ENCODE results near the gene ATOH8. TPM values are rescaled to one million over a fixed set of nuclear protein-coding genes. Genes with fewer than 3 reads are reported as not detected.

The ATOH8 gene
- total and polyA plus RNA-seq, 2 donors (not counting 1 experiment from before 2014, with no cell fraction given), result not detected

- 93% methylated on average over 5 of the region's 6 CpGs for WGBS (ENCODE audit: insufficient coverage)
- Histone ChIP-seq H3K27me3 (replicated peaks in 1 of 4; ENCODE audit: control extremely low read depth in 1 of 4, control insufficient read depth in 3 of 4, insufficient read depth in 4 of 4, low read length in 3 of 4) (no peaks in the 10 kb centered on the region), H2AFZ (ENCODE audit: insufficient read depth, low read depth, low read length, poor library complexity, severe bottlenecking) (no peak overlapping the region), H4K20me1 (ENCODE audit: control insufficient read depth, insufficient read depth, low read length, poor library complexity, severe bottlenecking) (no peaks in the 10 kb centered on the region), H3K27ac (ENCODE audit: low read length in 2 of 2) (no peak overlapping the region), H3K4me1 (ENCODE audit: control insufficient read depth in 2 of 2, insufficient read depth in 2 of 2, low read length in 2 of 2) (peaks cover 39 to 44% of the 10 kb centered on the region in 2 donors), H3K9ac (ENCODE audit: low read length) (no peak overlapping the region), H3K79me2 (ENCODE audit: control insufficient read depth, insufficient read depth, low read length) (no peaks in the 10 kb centered on the region), H3K4me2 (replicated peaks; ENCODE audit: low read depth, low read length, poor library complexity, severe bottlenecking) (peak overlapping the region; percentile 66), H3K9me3 (ENCODE audit: control extremely low read depth in 1 of 3, control insufficient read depth in 2 of 3, insufficient read depth in 1 of 3, low read length in 2 of 3) (no peaks in the 10 kb centered on the region), H3K36me3 (replicated peaks in 1 of 2; ENCODE audit: control extremely low read depth in 1 of 2, control insufficient read depth in 1 of 2, extremely low read depth in 1 of 2, insufficient read depth in 2 of 2, low read length in 1 of 2) (no peaks in the 10 kb centered on the region), H3K4me3 (ENCODE audit: control extremely low read depth in 1 of 5, extremely low read depth in 1 of 5, insufficient read depth in 1 of 5, low read depth in 2 of 5, low read length in 4 of 5) (no peak overlapping the region)
- Mint-ChIP-seq H3K4me1 (peaks cover 39% of the 10 kb centered on the region), H3K27ac (no peak overlapping the region), H3K9me3 (ENCODE audit: insufficient read depth) (no peaks in the 10 kb centered on the region), H3K4me3 (no peak overlapping the region), H3K27me3 (peaks cover 15% of the 10 kb centered on the region)
- ChIA-PET CTCF (interaction anchor here (0.5 to 8.8 kb wide), 8 partner anchors 12 to 365 kb away, joined by 3 to 134 read pairs (median 14); partner anchors contain the start of gene GNLY), POLR2A (no interaction called here)
- DNase-seq (no peak), ATAC-seq (ENCODE audit: low read depth) (no peak)
- intact Hi-C loops (cut with micrococcal nuclease), result loop anchor here (10.0 kb wide), 1 partner anchor 171 kb away; the partner anchor contains the start of gene MAT2A
- TF ChIP-seq, protein P1, sequence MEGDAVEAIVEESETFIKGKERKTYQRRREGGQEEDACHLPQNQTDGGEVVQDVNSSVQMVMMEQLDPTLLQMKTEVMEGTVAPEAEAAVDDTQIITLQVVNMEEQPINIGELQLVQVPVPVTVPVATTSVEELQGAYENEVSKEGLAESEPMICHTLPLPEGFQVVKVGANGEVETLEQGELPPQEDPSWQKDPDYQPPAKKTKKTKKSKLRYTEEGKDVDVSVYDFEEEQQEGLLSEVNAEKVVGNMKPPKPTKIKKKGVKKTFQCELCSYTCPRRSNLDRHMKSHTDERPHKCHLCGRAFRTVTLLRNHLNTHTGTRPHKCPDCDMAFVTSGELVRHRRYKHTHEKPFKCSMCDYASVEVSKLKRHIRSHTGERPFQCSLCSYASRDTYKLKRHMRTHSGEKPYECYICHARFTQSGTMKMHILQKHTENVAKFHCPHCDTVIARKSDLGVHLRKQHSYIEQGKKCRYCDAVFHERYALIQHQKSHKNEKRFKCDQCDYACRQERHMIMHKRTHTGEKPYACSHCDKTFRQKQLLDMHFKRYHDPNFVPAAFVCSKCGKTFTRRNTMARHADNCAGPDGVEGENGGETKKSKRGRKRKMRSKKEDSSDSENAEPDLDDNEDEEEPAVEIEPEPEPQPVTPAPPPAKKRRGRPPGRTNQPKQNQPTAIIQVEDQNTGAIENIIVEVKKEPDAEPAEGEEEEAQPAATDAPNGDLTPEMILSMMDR (IDR thresholded peaks at IDR 0.05), result no peak
These were observed 47.7 kb upstream of the ATOH8 start for GRCh38 chr2:85706063-85706462.

GRCh38 chr2:85706599-85707296 lies 47.0 kb upstream of the ATOH8 start:
- H3K4me3 ChIP-seq (ENCODE audit: control extremely low read depth in 1 of 5, extremely low read depth in 1 of 5, insufficient read depth in 1 of 5, low read depth in 2 of 5, low read length in 4 of 5), result no peak overlapping the region
- peaks cover 0 to 7% (median 0%) of the 10 kb centered on the region in 4 experiments for H3K27me3 ChIP-seq (replicated peaks in 1 of 4; ENCODE audit: control extremely low read depth in 1 of 4, control insufficient read depth in 3 of 4, insufficient read depth in 4 of 4, low read length in 3 of 4)
- peak overlapping the region; percentile 8 for H2AFZ ChIP-seq (ENCODE audit: insufficient read depth, low read depth, low read length, poor library complexity, severe bottlenecking)
- CTCF ChIA-PET, result interaction anchor here (0.5 to 8.8 kb wide), 17 partner anchors 9 to 287 kb away, joined by 3 to 134 read pairs (median 8); partner anchors contain the start of gene GNLY
- no peak overlapping the region for H3K27ac ChIP-seq (ENCODE audit: low read length in 2 of 2)
- DNase-seq (no peak), ATAC-seq (ENCODE audit: low read depth) (no peak)
- Mint-ChIP-seq H3K4me1 (peaks cover 39% of the 10 kb centered on the region), H3K27ac (peak overlapping the region; percentile 38), H3K9me3 (ENCODE audit: insufficient read depth) (no peaks in the 10 kb centered on the region), H3K27me3 (peaks cover 15% of the 10 kb centered on the region), H3K4me3 (peak overlapping the region; percentile 40)
- no peaks in the 10 kb centered on the region for H3K9me3 ChIP-seq (ENCODE audit: control extremely low read depth in 1 of 3, control insufficient read depth in 2 of 3, insufficient read depth in 1 of 3, low read length in 2 of 3)
- H3K79me2 ChIP-seq (ENCODE audit: control insufficient read depth, insufficient read depth, low read length), result no peaks in the 10 kb centered on the region
- no peak overlapping the region for H3K9ac ChIP-seq (ENCODE audit: low read length)
- 83% methylated on average over 7 of the region's 10 CpGs for WGBS (ENCODE audit: insufficient coverage)
- POLR2A ChIA-PET, result interaction anchor here (0.6 kb wide), 1 partner anchor 180 kb away, joined by 3 read pairs; no protein-coding TSS in a partner anchor
- no peaks in the 10 kb centered on the region for H4K20me1 ChIP-seq (ENCODE audit: control insufficient read depth, insufficient read depth, low read length, poor library complexity, severe bottlenecking)
- intact Hi-C loops (cut with micrococcal nuclease), result loop anchor here (1.0 to 10.0 kb wide), 4 partner anchors 27 to 315 kb away; partner anchors contain the start of gene MAT2A
- H3K4me2 ChIP-seq (replicated peaks; ENCODE audit: low read depth, low read length, poor library complexity, severe bottlenecking), result peak overlapping the region; percentile 37
- H3K36me3 ChIP-seq (replicated peaks in 1 of 2; ENCODE audit: control extremely low read depth in 1 of 2, control insufficient read depth in 1 of 2, extremely low read depth in 1 of 2, insufficient read depth in 2 of 2, low read length in 1 of 2), result no peaks in the 10 kb centered on the region
- H3K4me1 ChIP-seq (ENCODE audit: control insufficient read depth in 2 of 2, insufficient read depth in 2 of 2, low read length in 2 of 2), result peaks cover 39 to 44% of the 10 kb centered on the region in 2 donors
- TF ChIP-seq, protein P1 (IDR thresholded peaks at IDR 0.05), result no peak
- TF ChIP-seq EZH2 (IDR thresholded peaks at IDR 0.05; ENCODE audit: borderline replicate concordance, insufficient read depth, low read depth, low read length, poor library complexity, severe bottlenecking), result no peak
